NOMO-1 treated with dmso at 0.1 percent for 144 hours (cell line): Measurements from ENCODE around the gene FTO.

ENCODE experiments used
- DNase-seq: peaks from one replicate; lab custom pipeline; 2025; ENCODE audit not compliant: unreplicated experiment; lab: John Stamatoyannopoulos, UW

Gene FTO

GRCh38 chr16:53955221-53955875 lies 251.4 kb downstream of the FTO start:
- no peak for DNase-seq

DNA sequence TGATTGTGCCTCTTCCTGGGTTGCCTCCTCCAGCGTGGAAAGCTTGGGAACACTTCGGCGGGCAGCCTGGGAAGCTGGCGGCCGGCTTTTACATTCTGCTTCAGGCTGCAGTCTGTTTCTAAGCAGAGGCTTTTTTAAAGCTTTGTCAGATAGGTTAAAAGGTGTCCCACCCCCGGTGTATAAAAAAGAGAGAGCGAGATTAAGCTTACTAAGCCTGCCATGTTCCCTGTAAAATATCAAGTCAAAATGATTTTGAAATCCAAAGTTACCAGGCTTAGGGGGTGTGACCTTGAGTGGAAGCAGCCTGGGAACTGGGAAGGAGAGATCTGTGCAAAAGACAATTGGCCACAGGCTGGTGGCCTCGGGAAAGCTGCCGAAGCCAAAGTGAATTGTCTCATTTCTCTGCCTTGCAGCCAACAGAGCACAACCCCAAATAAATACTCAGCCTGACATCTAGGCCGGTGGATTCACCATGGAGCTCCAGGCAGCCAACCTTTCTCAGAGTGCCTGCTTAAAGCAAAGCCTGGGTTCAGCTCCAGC lies 254.5 kb downstream of the FTO start:
- no peak for DNase-seq

- no peak for DNase-seq
These were observed 256.3 kb downstream of the FTO start for GRCh38 chr16:53960050-53960812.

DNA sequence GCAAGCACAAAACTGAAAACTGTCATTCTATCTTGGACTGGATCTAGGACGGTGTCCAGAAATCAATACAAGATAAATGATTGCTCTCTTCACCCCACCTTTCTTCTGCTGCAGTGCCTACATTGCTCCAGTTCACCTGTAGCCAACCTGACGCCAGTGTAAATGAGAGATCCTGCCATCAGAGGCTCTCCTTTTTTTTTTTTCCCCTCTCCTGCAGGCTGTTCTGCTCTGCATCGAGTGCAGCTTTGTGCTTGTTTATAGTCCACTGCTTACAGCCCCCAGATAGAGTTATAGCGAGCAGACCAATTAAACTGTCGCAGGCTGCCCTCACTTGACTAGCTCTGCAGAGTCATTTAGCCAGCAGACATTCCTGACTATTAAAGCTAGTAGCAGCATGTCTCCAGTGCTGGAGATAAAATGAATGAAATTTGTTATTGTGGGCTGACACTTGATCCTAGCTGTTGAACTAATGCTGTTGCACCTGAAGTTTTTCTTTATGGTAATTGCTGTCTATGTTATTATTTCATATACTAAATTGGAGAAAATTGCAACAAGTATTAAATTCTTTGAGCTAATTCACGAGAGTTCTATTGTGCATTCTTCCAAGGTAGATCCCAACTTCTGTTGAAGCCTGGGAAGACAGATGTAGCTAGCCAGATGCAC lies 257.1 kb downstream of the FTO start:
- DNase-seq: no peak

- DNase-seq: no peak
These were observed 258.1 kb downstream of the FTO start for GRCh38 chr16:53962041-53962440.

DNA sequence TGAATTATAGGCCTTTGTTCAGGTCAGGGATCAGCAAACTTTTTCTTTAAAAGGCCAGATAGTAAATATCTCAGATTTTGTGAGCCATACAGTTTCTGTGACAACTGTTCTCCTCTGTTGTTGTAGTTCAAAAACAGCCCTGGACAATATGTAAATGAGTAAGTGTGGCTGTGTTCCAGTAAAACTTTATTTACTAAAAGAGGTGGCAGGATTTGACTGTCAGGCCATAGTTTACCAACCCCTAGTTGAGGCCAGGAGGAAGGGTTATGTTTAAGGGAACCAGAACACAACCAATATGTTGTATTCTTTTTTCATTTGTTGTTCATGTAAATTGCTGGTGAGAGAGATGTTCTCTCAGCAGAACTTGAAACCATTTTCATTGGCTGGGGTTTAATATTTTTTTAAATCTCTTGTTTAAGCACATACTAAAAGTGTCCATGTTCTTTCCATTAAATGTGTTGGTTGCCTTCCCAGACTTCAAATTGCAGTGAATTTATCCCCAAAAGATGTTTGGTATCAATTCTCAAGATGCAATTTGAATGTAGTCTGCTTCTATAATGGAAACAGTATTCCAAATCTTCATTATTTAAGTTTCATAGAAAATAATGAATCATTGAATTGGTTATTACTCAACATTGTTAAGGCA lies 260.3 kb downstream of the FTO start:
- DNase-seq: no peak

DNA sequence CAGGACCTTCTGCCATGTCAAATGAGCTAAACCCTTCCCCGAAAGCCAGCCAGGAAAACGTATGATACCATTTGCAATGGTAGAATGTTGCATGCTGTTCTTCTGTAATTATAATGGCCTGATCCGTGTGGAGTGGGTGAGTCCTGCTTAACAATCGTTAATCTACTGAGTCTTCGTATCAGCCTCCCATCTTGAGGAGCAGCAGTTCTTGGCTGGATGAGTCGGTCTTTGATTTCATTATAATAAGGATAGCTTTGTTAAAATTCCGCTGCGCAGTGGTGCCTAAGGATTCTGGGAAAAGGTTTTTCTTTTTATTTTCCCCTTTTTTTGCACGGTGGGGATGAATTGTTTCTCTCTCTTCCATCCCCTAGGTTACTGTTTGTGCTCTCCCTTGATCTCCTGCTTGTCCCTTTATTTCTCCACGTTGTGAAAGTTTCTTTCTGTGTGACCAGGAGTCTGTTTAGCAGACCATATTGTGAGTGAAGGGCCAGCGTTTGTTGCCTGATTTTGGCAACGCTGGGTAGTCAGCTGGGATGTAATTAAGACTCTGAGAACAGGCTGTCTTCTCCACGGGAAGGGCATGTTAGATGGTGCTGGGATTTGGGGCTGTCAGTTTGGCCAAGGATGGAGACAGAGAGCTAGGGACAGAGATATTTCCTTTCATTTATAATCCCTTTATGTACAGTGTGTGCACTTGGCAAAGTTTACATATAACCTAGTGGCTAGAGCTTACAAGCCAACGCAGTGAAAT lies 263.0 kb downstream of the FTO start:
- DNase-seq: no peak

DNA sequence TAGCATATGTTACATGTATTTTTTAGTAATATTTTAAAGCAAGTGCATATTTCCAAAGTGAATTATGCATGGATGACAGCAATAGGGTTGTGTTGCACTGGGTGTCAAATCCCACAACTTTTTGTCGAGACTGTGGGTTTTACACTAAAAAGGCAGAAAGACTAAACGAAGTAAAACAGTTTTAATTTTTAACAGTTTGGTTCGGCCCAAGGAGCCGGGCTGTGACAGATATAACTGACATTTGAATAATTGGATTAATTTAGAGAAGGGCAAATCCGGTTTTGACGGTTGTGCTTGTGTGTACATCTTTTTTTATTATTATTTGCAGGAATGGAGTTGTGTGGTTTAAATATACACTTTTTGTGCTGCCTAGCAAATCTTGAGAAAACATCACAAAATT lies 263.6 kb downstream of the FTO start:
- no peak for DNase-seq

GRCh38 chr16:53968454-53968853 lies 264.5 kb downstream of the FTO start:
- DNase-seq: no peak

DNA sequence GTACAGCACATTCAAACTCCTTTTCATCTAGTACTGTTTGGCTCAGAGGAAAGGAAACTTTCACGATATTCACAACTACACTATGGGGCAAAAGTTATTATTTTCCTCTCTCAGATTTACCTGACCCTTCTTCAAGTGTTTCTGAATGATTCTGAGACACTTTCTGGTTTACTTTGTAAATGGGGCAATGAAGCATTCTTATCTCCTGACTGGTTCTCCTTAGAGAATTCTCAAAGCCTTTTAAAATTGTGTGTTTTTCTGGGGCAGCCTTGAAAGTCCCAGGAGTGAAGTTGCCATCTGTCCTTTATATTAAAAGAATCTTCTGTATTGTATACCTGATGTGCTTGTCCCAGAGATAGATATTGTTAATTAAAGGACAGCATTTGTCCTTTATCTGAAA lies 264.9 kb downstream of the FTO start:
- no peak for DNase-seq

GRCh38 chr16:53971616-53972015 lies 267.7 kb downstream of the FTO start:
- no peak for DNase-seq

DNA sequence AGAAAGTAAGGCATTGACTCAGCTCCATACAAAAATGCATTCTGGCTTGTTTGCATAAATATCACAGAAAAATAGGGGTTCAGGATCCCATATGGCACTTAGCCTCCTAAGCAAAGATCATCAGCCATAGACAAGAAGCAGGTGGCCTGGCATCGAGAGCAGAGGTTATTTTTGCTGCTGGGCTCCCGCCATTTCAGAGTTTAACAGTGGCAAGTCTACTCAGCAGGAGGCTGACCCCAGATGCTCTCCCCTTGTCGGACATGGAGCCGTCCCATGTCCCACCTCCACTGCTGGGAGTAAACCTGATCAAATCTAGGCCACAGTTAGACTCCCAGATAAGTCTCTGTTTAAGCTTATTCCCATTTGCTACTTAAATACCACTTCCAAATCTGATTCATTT lies 269.1 kb downstream of the FTO start:
- no peak for DNase-seq

- no peak for DNase-seq
These were observed 270.6 kb downstream of the FTO start for GRCh38 chr16:53974484-53975080.

DNA sequence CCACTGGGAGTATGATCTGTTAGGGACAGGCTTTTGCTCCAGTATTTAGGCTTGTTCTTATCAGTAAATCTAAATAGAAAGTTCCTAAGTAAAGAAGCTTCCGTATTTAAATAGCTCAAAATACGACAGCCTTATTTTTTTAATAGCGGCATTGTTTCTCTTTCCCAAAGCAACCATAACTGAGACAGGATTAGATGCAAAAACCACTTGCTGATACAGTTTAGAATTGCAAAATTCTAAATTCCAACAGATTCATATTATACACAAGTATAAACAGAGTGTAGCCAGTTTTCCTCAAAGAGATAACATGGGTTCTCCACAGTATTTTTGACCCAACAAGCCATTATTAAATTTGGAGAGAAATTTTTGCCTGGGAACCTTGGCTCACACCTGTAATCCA lies 276.7 kb downstream of the FTO start:
- no peak for DNase-seq

- no peak for DNase-seq
These were observed 278.7 kb downstream of the FTO start for GRCh38 chr16:53982631-53983042.

GRCh38 chr16:53984936-53985335 lies 281.0 kb downstream of the FTO start:
- no peak for DNase-seq

DNA sequence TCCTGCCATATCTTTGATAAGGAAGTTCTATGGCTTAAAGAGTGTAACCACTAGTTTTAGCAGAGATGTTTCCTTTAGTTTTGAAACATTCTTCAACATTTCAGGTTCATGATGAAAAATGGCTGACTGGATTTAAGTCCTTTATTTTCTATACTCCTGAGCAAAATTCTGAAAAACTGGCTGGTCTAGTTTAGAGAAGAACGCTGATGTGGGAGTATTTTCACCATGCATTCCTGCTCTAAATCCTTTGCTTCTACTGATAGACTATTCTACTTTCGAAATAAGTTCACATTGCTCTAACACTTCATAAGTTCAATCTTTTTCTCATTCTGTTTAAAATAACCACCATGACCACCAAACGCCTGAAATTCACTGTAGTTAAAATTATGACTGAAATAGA lies 281.9 kb downstream of the FTO start:
- no peak for DNase-seq

DNA sequence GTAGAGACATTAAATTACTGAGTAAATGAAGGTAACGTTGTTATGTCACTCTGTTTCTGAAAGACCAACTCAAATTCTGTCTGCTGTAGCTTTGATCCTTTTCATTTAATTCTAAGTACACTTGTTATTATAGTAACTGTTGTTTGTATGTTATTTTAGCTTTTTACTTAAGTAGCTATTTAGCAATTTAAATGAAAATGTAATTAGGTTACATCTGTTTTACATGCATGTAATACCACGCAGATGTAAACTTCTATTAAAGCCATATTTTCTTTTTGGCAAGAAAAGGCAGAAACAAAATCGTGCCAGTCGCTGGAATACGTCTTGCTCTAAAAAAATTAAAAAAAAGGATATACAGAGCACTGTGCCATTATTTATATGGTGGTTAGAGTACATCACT lies 282.8 kb downstream of the FTO start:
- no peak for DNase-seq

GRCh38 chr16:53988136-53988535 lies 284.2 kb downstream of the FTO start:
- DNase-seq: no peak

GRCh38 chr16:53989597-53989996 lies 285.6 kb downstream of the FTO start:
- DNase-seq: no peak
